SU-DHL-6 (cell line): ENCODE data around the gene SIL1.

ENCODE experiments used
- H2AFZ ChIP-seq: fragments of 200-600 bp; sonication (generic); 2 replicates; pipeline ENCODE4 v1.6.1; 2014; ENCODE audit warnings: low read depth, mild to moderate bottlenecking, moderate library complexity, mixed read lengths, antibody characterized with exemption, low read length; ENCODE audit not compliant: severe bottlenecking
- H3F3A ChIP-seq: fragments of 200-600 bp; shearing (Covaris generic); 2 replicates; pipeline ENCODE4 v1.6.0; 2016; ENCODE audit warnings: antibody characterized with exemption, mild to moderate bottlenecking; ENCODE audit not compliant: insufficient read depth
- H3K27ac ChIP-seq: fragments of 200-600 bp; sonication (generic); 2 replicates; pipeline ENCODE4 v1.5.1; 2016; ENCODE audit warnings: low read depth, mild to moderate bottlenecking, low read length, moderate library complexity, mixed read lengths
- H3K27me3 ChIP-seq: fragments of 200-600 bp; sonication (generic), shearing (Covaris generic); 2 replicates; pipeline ENCODE4 v1.6.0; 2014; ENCODE audit warnings: mild to moderate bottlenecking, low read length
- H3K36me3 ChIP-seq: fragments of 200-600 bp; sonication (generic); 2 replicates; pipeline ENCODE4 v1.6.1; 2014; ENCODE audit warnings: mild to moderate bottlenecking, low read length, mixed read lengths
- H3K4me2 ChIP-seq: fragments of 300-600, 200-600 bp; shearing (Covaris generic), sonication (generic); 2 replicates; pipeline ENCODE4 v1.6.0; 2014; ENCODE audit warnings: low read length, low read depth, mild to moderate bottlenecking; ENCODE audit not compliant: poor library complexity, severe bottlenecking
- H3K4me3 ChIP-seq: fragments of 200-600 bp; sonication (generic); 2 replicates; pipeline ENCODE4 v1.5.1; 2014; ENCODE audit warnings: antibody characterized with exemption, low read length, mild to moderate bottlenecking, mixed read lengths; ENCODE audit not compliant: insufficient read depth, poor library complexity, severe bottlenecking
- H3K79me2 ChIP-seq: fragments of 200-600 bp; sonication (generic); 2 replicates; pipeline ENCODE4 v1.6.1; 2014; ENCODE audit warnings: mild to moderate bottlenecking, low read length, moderate library complexity; ENCODE audit not compliant: insufficient read depth
- H3K9ac ChIP-seq: fragments of 200-600 bp; sonication (generic); 2 replicates; pipeline ENCODE4 v1.7.0; 2014; ENCODE audit warnings: mild to moderate bottlenecking, low read length
- H3K9me2 ChIP-seq: fragments of 200-600 bp; sonication (generic); replicated peaks from 2 replicates; pipeline ENCODE4 v1.6.1; 2014; ENCODE audit warnings: low read length; ENCODE audit not compliant: insufficient read depth
- H3K9me3 ChIP-seq: fragments of 200-600 bp; sonication (generic); 2 replicates; pipeline ENCODE4 v1.6.1; 2014; ENCODE audit warnings: low read length, mixed read lengths; ENCODE audit not compliant: insufficient read depth
- H4K20me1 ChIP-seq: fragments of 200-600 bp; sonication (generic); 2 replicates; pipeline ENCODE4 v1.6.1; 2014; ENCODE audit warnings: low read depth, mild to moderate bottlenecking, antibody characterized with exemption, low read length, moderate library complexity, mixed read lengths
- EZH2phosphoT487 ChIP-seq: fragments of 200-600 bp; sonication (generic), shearing (Covaris generic); conservative IDR thresholded peaks from 2 replicates; pipeline ENCODE4 v1.6.1; 2018; ENCODE audit warnings: mild to moderate bottlenecking, antibody characterized with exemption, low read length, moderate library complexity, mixed read lengths
- TF ChIP-seq, protein P1 (sequence below): fragments of 200-600 bp; sonication (generic); IDR thresholded peaks from one replicate; pipeline ENCODE4 v1.5.1; 2017; ENCODE audit warnings: antibody characterized with exemption, mild to moderate bottlenecking, low read length, moderate library complexity; ENCODE audit not compliant: insufficient read depth, poor library complexity, severe bottlenecking

The SIL1 gene

GRCh38 chr5:138975098-138975847 is 222.9 kb downstream of the SIL1 start:
- Histone ChIP-seq H3K9me2 (no peaks in the 10 kb centered on the region), H3K9me3 (no peaks in the 10 kb centered on the region), H3F3A (no peaks in the 10 kb centered on the region), H3K4me2 (no peak overlapping the region), H3K27ac (no peak overlapping the region), H3K79me2 (no peaks in the 10 kb centered on the region), H3K27me3 (no peaks in the 10 kb centered on the region), H2AFZ (no peak overlapping the region), H3K4me3 (no peak overlapping the region), H3K36me3 (no peaks in the 10 kb centered on the region), H4K20me1 (no peaks in the 10 kb centered on the region), H3K9ac (no peak overlapping the region)
- TF ChIP-seq EZH2phosphoT487, result no peak
- TF ChIP-seq, protein P1, sequence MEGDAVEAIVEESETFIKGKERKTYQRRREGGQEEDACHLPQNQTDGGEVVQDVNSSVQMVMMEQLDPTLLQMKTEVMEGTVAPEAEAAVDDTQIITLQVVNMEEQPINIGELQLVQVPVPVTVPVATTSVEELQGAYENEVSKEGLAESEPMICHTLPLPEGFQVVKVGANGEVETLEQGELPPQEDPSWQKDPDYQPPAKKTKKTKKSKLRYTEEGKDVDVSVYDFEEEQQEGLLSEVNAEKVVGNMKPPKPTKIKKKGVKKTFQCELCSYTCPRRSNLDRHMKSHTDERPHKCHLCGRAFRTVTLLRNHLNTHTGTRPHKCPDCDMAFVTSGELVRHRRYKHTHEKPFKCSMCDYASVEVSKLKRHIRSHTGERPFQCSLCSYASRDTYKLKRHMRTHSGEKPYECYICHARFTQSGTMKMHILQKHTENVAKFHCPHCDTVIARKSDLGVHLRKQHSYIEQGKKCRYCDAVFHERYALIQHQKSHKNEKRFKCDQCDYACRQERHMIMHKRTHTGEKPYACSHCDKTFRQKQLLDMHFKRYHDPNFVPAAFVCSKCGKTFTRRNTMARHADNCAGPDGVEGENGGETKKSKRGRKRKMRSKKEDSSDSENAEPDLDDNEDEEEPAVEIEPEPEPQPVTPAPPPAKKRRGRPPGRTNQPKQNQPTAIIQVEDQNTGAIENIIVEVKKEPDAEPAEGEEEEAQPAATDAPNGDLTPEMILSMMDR, result no peak

DNA sequence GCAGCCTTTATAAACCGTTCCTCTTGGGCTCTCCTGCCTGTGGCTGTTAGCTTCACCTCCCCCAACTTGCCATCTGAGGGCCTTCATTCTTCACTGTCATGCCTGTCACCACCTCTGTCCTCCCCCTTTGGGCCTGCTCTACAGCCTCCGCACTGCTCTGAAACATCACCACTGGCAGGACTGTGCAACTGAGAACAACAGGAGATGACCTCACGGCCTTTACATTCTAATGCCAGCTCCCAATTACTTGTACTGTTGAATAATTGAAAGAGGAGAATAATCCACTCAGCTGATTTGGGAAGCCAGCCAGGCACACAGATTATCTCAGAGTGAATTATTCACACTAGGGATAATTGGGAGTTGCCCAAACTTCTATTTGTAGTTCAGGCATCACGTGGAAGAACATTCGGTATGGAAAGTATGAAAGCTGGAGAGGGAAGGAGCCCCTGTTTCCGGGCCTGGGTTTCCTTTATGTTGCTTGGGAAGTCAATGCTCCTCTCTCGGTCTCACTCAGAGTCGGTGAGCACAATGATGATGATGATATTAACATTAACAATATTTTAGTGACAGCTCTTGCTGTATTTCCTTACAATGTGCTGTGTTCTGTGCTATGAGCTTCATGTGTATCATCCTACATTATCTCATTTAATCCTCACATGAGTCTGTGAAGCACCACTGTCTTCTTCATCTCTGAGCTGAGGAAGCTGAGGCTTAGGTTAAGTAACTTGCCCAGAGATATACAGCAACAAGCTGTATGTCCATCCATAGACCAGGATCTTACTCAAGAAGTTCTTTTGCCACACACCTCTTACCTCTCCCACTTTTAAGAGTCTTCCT is 223.7 kb downstream of the SIL1 start:
- TF ChIP-seq EZH2phosphoT487, result no peak
- TF ChIP-seq, protein P1, result no peak
- no peaks in the 10 kb centered on the region for H3K79me2 ChIP-seq
- no peak overlapping the region for H2AFZ ChIP-seq
- H3K27me3 ChIP-seq, result no peaks in the 10 kb centered on the region
- H3K4me3 ChIP-seq, result no peak overlapping the region
- no peak overlapping the region for H3K9ac ChIP-seq
- no peaks in the 10 kb centered on the region for H4K20me1 ChIP-seq
- no peak overlapping the region for H3K27ac ChIP-seq
- H3F3A ChIP-seq, result no peaks in the 10 kb centered on the region
- H3K9me2 ChIP-seq, result no peaks in the 10 kb centered on the region
- H3K4me2 ChIP-seq, result no peak overlapping the region
- no peaks in the 10 kb centered on the region for H3K9me3 ChIP-seq
- H3K36me3 ChIP-seq, result no peaks in the 10 kb centered on the region

DNA sequence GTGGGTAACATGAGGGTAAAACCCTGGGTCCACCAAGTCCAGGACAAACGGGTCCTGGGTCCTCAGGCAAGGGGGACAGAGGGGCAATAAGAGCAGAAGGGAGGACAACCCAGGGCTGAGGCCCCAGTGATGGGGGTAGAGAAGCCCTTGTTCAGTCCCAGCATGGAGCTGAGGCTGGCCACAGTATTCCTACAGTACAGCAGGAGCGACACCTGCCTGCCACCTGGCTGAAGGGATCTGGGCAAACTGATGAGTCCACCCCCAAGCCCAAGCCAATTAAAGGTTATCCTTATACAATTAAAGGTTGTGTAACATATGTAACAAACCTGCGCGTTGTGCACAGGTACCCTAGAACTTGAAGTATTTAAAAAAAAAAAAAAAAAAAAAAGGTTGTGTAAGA is 225.3 kb downstream of the SIL1 start:
- Histone ChIP-seq H4K20me1 (no peaks in the 10 kb centered on the region), H3K27me3 (no peaks in the 10 kb centered on the region), H3F3A (no peaks in the 10 kb centered on the region), H3K9ac (no peak overlapping the region), H3K4me2 (no peak overlapping the region), H3K4me3 (no peak overlapping the region), H3K36me3 (no peaks in the 10 kb centered on the region), H3K9me2 (no peaks in the 10 kb centered on the region), H3K27ac (no peak overlapping the region), H2AFZ (no peak overlapping the region), H3K79me2 (no peaks in the 10 kb centered on the region), H3K9me3 (no peaks in the 10 kb centered on the region)
- no peak for TF ChIP-seq EZH2phosphoT487
- TF ChIP-seq, protein P1, result no peak
